SIG-M5 treated with dmso at 0.1 percent for 504 hours (cell line): ENCODE results near the gene UGT1A5.

Experiments used
- DNase-seq: peaks from one replicate; lab custom pipeline; 2025; ENCODE audit not compliant: unreplicated experiment; lab: John Stamatoyannopoulos, UW

Gene UGT1A5

GRCh38 chr2:233712611-233713261, at the start of gene UGT1A5:
UGT1A5 (plus strand) TSS chr2:233712907; CDS start chr2:233712992, 85 bp downstream.
- DNase-seq, result no peak

- no peak for DNase-seq
These were observed 48.8 kb upstream of the UGT1A5 start for GRCh38 chr2:233663911-233664310.

- no peak for DNase-seq
These were observed 44.0 kb upstream of the UGT1A5 start for GRCh38 chr2:233668605-233669260.

GRCh38 chr2:233671290-233672161, 41.2 kb upstream of the UGT1A5 start, which contains the start of gene UGT1A9:
UGT1A9 (plus strand) TSS chr2:233671898; CDS start chr2:233671935, 37 bp downstream.
- DNase-seq, result no peak

- no peak for DNase-seq
These were observed 39.8 kb upstream of the UGT1A5 start for GRCh38 chr2:233672886-233673285.

GRCh38 chr2:233673896-233674295, 38.8 kb upstream of the UGT1A5 start:
- DNase-seq, result no peak

- DNase-seq, result no peak
These were observed 38.4 kb upstream of the UGT1A5 start for GRCh38 chr2:233674314-233674713.

- DNase-seq, result no peak
These were observed 37.7 kb upstream of the UGT1A5 start for GRCh38 chr2:233674995-233675394.

- DNase-seq, result no peak
These were observed 36.7 kb upstream of the UGT1A5 start for GRCh38 chr2:233676046-233676445.

- no peak for DNase-seq
These were observed 33.5 kb upstream of the UGT1A5 start for GRCh38 chr2:233679196-233679595.

GRCh38 chr2:233680361-233681045, 32.2 kb upstream of the UGT1A5 start:
- DNase-seq, result no peak

- no peak for DNase-seq
These were observed 31.1 kb upstream of the UGT1A5 start, which contains the start of gene UGT1A7 for GRCh38 chr2:233681521-233682099. UGT1A7 (plus strand) TSS chr2:233681901; CDS start chr2:233681938, 37 bp downstream.

- no peak for DNase-seq
These were observed 28.1 kb upstream of the UGT1A5 start for GRCh38 chr2:233684640-233685039.

GRCh38 chr2:233686928-233687327, 25.8 kb upstream of the UGT1A5 start:
- DNase-seq, result no peak

GRCh38 chr2:233688341-233688740, 24.4 kb upstream of the UGT1A5 start:
- DNase-seq, result no peak

GRCh38 chr2:233689031-233689430, 23.7 kb upstream of the UGT1A5 start:
- no peak for DNase-seq

GRCh38 chr2:233689501-233689900, 23.2 kb upstream of the UGT1A5 start:
- no peak for DNase-seq

GRCh38 chr2:233690444-233690843, 22.3 kb upstream of the UGT1A5 start:
- no peak for DNase-seq

GRCh38 chr2:233691443-233692433, 21.0 kb upstream of the UGT1A5 start:
- no peak for DNase-seq
